ENCODE results near the gene GLIPR1L1.

- no peak for TF ChIP-seq EP300 (IDR thresholded peaks at IDR 0.05)
- no peak for TF ChIP-seq CTCF (IDR thresholded peaks at IDR 0.05)
- TF ChIP-seq POLR2A (IDR thresholded peaks at IDR 0.05), result no peak
Measured at GRCh38 chr12:75289753-75290152, 44.7 kb upstream of the GLIPR1L1 start.
